Measurements from ENCODE around the gene PRRC2B.

- TF ChIP-seq CTCF (IDR thresholded peaks at IDR 0.05; ENCODE audit: low read length) (no peak), EZH2 (optimal IDR thresholded peaks at IDR 0.05; ENCODE audit: low read depth, low read length) (no peak)
Measured at GRCh38 chr9:131449276-131449675, 55.4 kb downstream of the PRRC2B start.
